ENCODE data around the gene GET4. TPM values are rescaled to one million over a fixed set of nuclear protein-coding genes. Genes with fewer than 3 reads are reported as not detected.

GET4 gene
- total and polyA plus RNA-seq, 2 of the 8 experiments (the other 6 are each of a cell fraction or from before 2014, with no cell fraction given): 56.7 to 74.1 TPM

DNA sequence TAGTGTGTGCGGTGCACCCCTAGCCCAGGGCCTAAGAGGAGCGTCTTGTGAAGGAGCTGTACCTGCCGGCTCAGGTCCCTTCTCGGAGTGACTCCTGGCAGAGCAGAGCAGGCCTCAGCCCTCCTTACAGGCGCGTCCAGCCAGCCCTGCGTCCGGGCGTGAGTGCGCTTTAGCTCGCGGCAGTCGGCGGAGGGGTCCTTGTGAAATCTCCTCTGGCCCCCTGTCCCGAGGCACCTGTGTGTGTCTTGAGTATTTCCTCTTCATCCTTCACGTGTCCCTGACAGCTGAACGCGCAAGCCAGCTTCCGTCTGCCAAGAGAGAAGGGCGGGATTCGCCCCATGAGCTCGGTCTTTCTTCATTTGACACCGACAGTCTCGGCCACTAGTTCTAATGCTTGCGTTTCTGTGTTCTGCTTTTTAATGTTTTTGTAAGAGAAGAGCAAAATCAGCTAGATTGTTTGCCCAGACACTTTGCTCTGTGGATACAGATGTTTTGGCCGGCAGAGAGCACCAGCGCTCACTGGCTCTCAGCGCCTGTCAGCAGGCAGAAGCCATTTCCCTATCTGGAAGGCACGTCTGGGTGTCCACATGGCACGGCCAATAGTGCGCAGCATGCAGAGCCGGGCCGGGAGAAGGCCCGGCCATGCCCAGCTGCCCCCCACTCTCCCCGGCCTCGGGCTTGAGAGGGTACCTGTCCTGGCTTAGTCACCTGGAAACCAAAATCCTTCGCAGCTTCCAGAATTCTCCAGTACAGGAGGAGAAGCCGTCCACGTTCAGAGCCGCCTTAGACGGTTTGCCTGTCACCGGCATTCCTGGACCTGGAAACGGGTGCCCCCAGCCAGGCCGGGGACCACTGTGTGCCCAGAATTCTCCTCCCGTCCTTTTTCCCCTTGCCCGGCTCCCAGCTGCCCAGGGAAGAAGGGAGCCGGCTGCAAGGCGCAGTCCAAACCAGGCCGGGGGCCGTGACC, 7.0 kb downstream of the GET4 start (continued):
- no peak for TF ChIP-seq POU5F1 (IDR thresholded peaks at IDR 0.05; ENCODE audit: low read depth, low read length)
- TF ChIP-seq, protein P1, sequence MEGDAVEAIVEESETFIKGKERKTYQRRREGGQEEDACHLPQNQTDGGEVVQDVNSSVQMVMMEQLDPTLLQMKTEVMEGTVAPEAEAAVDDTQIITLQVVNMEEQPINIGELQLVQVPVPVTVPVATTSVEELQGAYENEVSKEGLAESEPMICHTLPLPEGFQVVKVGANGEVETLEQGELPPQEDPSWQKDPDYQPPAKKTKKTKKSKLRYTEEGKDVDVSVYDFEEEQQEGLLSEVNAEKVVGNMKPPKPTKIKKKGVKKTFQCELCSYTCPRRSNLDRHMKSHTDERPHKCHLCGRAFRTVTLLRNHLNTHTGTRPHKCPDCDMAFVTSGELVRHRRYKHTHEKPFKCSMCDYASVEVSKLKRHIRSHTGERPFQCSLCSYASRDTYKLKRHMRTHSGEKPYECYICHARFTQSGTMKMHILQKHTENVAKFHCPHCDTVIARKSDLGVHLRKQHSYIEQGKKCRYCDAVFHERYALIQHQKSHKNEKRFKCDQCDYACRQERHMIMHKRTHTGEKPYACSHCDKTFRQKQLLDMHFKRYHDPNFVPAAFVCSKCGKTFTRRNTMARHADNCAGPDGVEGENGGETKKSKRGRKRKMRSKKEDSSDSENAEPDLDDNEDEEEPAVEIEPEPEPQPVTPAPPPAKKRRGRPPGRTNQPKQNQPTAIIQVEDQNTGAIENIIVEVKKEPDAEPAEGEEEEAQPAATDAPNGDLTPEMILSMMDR (IDR thresholded peaks at IDR 0.05; ENCODE audit: control extremely low read depth in 1 of 3, insufficient read depth in 1 of 3, low read depth in 1 of 3, low read length in 3 of 3): no peak
- TF ChIP-seq SAP30 (IDR thresholded peaks at IDR 0.05; ENCODE audit: insufficient read depth, insufficient replicate concordance, low read length): no peak
- no peak for TF ChIP-seq KDM4A (IDR thresholded peaks at IDR 0.05; ENCODE audit: low read depth, low read length, severe bottlenecking)

Measured in H1 (cell line).